Measurements from ENCODE around the gene CHST11.

CHST11 gene

DNA sequence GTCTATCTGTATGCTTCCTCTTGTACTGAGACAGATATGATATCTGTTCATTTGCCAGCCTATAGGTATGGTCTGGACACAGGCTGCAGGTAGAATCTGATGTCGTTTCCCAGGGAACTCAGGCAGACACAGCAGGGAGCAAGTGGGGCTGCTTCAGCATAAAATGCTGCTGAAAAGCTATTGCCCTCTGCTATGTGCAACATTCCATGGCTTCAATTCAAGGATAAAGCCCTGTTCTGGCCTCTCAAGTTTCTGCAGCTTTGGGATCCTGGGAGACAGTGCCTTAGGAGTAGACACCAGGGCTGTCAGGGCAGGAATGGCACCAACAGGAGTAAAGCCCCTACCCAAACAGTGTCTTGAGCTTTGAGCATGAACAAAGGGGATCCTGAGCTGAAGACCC lies 327.8 kb downstream of the CHST11 start:
- H3K9me3 ChIP-seq (ENCODE audit: control insufficient read depth, insufficient read depth, low read depth, low read length), result no peaks in the 10 kb centered on the region
- ChIA-PET CTCF (no interaction called here), POLR2A (no interaction called here)
- no peak for TF ChIP-seq ZBTB11 (tag by site-specific recombination; conservative IDR thresholded peaks at IDR 0.05; ENCODE audit: low read depth)
- TF ChIP-seq ZNF423 (tag by site-specific recombination; IDR thresholded peaks at IDR 0.05), result no peak
- TF ChIP-seq, protein P1, sequence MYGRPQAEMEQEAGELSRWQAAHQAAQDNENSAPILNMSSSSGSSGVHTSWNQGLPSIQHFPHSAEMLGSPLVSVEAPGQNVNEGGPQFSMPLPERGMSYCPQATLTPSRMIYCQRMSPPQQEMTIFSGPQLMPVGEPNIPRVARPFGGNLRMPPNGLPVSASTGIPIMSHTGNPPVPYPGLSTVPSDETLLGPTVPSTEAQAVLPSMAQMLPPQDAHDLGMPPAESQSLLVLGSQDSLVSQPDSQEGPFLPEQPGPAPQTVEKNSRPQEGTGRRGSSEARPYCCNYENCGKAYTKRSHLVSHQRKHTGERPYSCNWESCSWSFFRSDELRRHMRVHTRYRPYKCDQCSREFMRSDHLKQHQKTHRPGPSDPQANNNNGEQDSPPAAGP (tag by site-specific recombination; IDR thresholded peaks at IDR 0.05), result no peak
- TF ChIP-seq GLIS1 (tag by site-specific recombination; IDR thresholded peaks at IDR 0.05), result no peak
- no peak for TF ChIP-seq ZNF747 (tag by site-specific recombination; IDR thresholded peaks at IDR 0.05)
- no peak for TF ChIP-seq ZNF558 (tag by site-specific recombination; IDR thresholded peaks at IDR 0.05)
- TF ChIP-seq ZNF292 (tag by site-specific recombination; IDR thresholded peaks at IDR 0.05; ENCODE audit: borderline replicate concordance, low read depth), result no peak
- TF ChIP-seq GLI4 (tag by site-specific recombination; IDR thresholded peaks at IDR 0.05), result no peak
- TF ChIP-seq ZNF548 (tag by site-specific recombination; IDR thresholded peaks at IDR 0.05), result no peak
- TF ChIP-seq SALL2 (tag by site-specific recombination; IDR thresholded peaks at IDR 0.05; ENCODE audit: borderline replicate concordance), result no peak
- no peak for TF ChIP-seq ZBTB6 (tag by site-specific recombination; IDR thresholded peaks at IDR 0.05)
- no peak for TF ChIP-seq ZFP69B (tag by site-specific recombination; IDR thresholded peaks at IDR 0.05)
- TF ChIP-seq, protein P2, sequence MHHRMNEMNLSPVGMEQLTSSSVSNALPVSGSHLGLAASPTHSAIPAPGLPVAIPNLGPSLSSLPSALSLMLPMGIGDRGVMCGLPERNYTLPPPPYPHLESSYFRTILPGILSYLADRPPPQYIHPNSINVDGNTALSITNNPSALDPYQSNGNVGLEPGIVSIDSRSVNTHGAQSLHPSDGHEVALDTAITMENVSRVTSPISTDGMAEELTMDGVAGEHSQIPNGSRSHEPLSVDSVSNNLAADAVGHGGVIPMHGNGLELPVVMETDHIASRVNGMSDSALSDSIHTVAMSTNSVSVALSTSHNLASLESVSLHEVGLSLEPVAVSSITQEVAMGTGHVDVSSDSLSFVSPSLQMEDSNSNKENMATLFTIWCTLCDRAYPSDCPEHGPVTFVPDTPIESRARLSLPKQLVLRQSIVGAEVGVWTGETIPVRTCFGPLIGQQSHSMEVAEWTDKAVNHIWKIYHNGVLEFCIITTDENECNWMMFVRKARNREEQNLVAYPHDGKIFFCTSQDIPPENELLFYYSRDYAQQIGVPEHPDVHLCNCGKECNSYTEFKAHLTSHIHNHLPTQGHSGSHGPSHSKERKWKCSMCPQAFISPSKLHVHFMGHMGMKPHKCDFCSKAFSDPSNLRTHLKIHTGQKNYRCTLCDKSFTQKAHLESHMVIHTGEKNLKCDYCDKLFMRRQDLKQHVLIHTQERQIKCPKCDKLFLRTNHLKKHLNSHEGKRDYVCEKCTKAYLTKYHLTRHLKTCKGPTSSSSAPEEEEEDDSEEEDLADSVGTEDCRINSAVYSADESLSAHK (tag by site-specific recombination; IDR thresholded peaks at IDR 0.05), result no peak
- no peak for TF ChIP-seq ZNF362 (tag by site-specific recombination; IDR thresholded peaks at IDR 0.05)
- no peak for TF ChIP-seq ZEB2 (tag by site-specific recombination; IDR thresholded peaks at IDR 0.05)
- TF ChIP-seq ZXDB (tag by site-specific recombination; IDR thresholded peaks at IDR 0.05), result no peak
- H3K36me3 ChIP-seq (ENCODE audit: control insufficient read depth in 2 of 2, insufficient read depth in 1 of 2, low read length in 2 of 2), result no peaks in the 10 kb centered on the region
- no peaks in the 10 kb centered on the region for H3K4me1 ChIP-seq (ENCODE audit: control insufficient read depth, insufficient read depth, low read length)
- H3K4me3 ChIP-seq (ENCODE audit: low read depth, low read length), result no peak overlapping the region
- H3K27ac ChIP-seq (ENCODE audit: extremely low read depth, low read depth, low read length), result no peak overlapping the region

DNA sequence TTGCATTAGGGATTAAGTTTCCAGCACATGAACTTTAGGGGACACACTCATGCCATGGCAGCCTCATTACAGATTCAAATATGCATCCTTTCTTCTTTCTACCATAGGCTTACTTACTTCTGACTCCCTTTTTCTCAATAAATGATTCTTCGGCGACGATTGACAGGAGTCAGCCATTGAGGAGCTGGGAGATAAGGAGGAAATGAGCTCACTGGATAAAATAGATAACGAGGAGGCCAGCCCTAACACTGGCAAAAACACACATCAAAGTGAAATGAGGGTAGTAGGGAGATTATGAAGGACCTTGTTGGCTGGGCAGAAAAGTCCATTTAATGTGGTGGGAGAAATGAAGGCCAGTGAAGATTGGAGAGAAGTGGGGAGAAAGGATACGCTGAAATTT lies 329.1 kb downstream of the CHST11 start:
- Histone ChIP-seq H3K36me3 (ENCODE audit: control insufficient read depth in 2 of 2, insufficient read depth in 1 of 2, low read length in 2 of 2) (no peaks in the 10 kb centered on the region), H3K9me3 (ENCODE audit: control insufficient read depth, insufficient read depth, low read depth, low read length) (no peaks in the 10 kb centered on the region), H3K4me1 (ENCODE audit: control insufficient read depth, insufficient read depth, low read length) (no peaks in the 10 kb centered on the region), H3K27ac (ENCODE audit: extremely low read depth, low read depth, low read length) (no peak overlapping the region), H3K4me3 (ENCODE audit: low read depth, low read length) (no peak overlapping the region)
- ChIA-PET POLR2A (no interaction called here), CTCF (no interaction called here)
- TF ChIP-seq ZNF114 (tag by site-specific recombination; IDR thresholded peaks at IDR 0.05), result no peak
- TF ChIP-seq HOXD13 (CRISPR knock-in tag; IDR thresholded peaks at IDR 0.05; ENCODE audit: borderline replicate concordance), result no peak
- no peak for TF ChIP-seq YY2 (tag by site-specific recombination; IDR thresholded peaks at IDR 0.05)
- TF ChIP-seq ZNF248 (tag by site-specific recombination; IDR thresholded peaks at IDR 0.05), result no peak
- TF ChIP-seq ZNF660 (tag by site-specific recombination; IDR thresholded peaks at IDR 0.05), result no peak
- TF ChIP-seq ZNF24 (tag by site-specific recombination; IDR thresholded peaks at IDR 0.05), result no peak
- TF ChIP-seq SP3 (tag by site-specific recombination; IDR thresholded peaks at IDR 0.05), result no peak
- no peak for TF ChIP-seq ZNF362 (tag by site-specific recombination; IDR thresholded peaks at IDR 0.05)
- no peak for TF ChIP-seq ZNF654 (tag by site-specific recombination; IDR thresholded peaks at IDR 0.05; ENCODE audit: low read depth)
- TF ChIP-seq ZSCAN4 (tag by site-specific recombination; IDR thresholded peaks at IDR 0.05), result no peak
- TF ChIP-seq ZNF146 (tag by site-specific recombination; IDR thresholded peaks at IDR 0.05), result no peak

Data from HEK293 (cell line).